HepG2 (cell line): ENCODE results near the gene TTC38. TPM values are rescaled to one million over a fixed set of nuclear protein-coding genes. Genes with fewer than 3 reads are reported as not detected.

Source experiments
- ATAC-seq: fragments of 200-7000 bp; cut with Tn5 transposase; 3 replicates; pipeline ENCODE4 v1.9.1; 2020; ENCODE audit warnings: mild to moderate bottlenecking, moderate library complexity
- BruUV-seq: library from RNA; stranded (reverse); fragments of 400-500 nt; replicated peaks from 2 replicates; lab custom pipeline; 2021; lab: Mats Ljungman, UMichigan
- CTCF ChIA-PET: fragments of 300-600 bp; formaldehyde crosslinking; extraction: SDS; loops from one replicate; lab custom pipeline; 2021; ENCODE audit warnings: low total read pairs, inconsistent platforms, low intra/inter-chr PET ratio; lab: Yijun Ruan, JAX
- POLR2A ChIA-PET: fragments of 350-600 bp; sonication (Branson Sonifier 250); formaldehyde crosslinking; loops from one replicate; lab custom pipeline; 2020; ENCODE audit warnings: antibody characterized with exemption, inconsistent platforms; lab: Yijun Ruan, JAX
- DNase-seq: peaks from one replicate; pipeline ENCODE4 v3.0.0-alpha.2; 2015; ENCODE audit warnings: low spot score
- FAIRE-seq: peaks from 3 replicates; lab custom pipeline; 2011; peaks lifted over from hg19 to GRCh38; lab: Jason Lieb, UNC
- H2AFZ ChIP-seq: one replicate; pipeline ENCODE4 v1.6.1; 2011; ENCODE audit warnings: low read length, inconsistent platforms
- H3K27ac ChIP-seq: fragments of 300-600 bp; 3 replicates; pipeline ENCODE4 v1.8.0; 2011; ENCODE audit warnings: mixed run types, mild to moderate bottlenecking, mixed read lengths, low read length, inconsistent platforms; ENCODE audit not compliant: insufficient read depth; ENCODE audit errors: extremely low read length
- H3K27me3 ChIP-seq, 2 experiments: fragments of 200-600 bp in 1 of 2; 2 replicates in 1 of 2; 3 replicates in 1 of 2; pipeline versions ENCODE4 v1.6.0 to v1.8.0; 2011; ENCODE audit warnings: low read length in 2 of 2, mild to moderate bottlenecking in 2 of 2, moderate library complexity in 2 of 2, inconsistent platforms in 1 of 2; ENCODE audit not compliant: insufficient read depth in 2 of 2, control insufficient read depth in 1 of 2
- H3K36me3 ChIP-seq, 2 experiments: fragments of 200-600 bp in 1 of 2; replicated peaks in 1 of 2; 2 replicates in 1 of 2; 3 replicates in 1 of 2; pipeline versions ENCODE4 v1.5.1 to v1.8.0; 2011; ENCODE audit warnings: low read length in 2 of 2, inconsistent platforms in 1 of 2; ENCODE audit not compliant: insufficient read depth in 2 of 2, control insufficient read depth in 1 of 2
- H3K4me1 ChIP-seq: 2 replicates; pipeline ENCODE4 v1.5.1; 2012; ENCODE audit warnings: low read length, inconsistent platforms; ENCODE audit not compliant: insufficient read depth
- H3K4me2 ChIP-seq: 2 replicates; pipeline ENCODE4 v1.6.0; 2011; ENCODE audit warnings: low read depth, low read length, inconsistent platforms
- H3K4me3 ChIP-seq, 3 experiments: fragments of 200-600 bp in 1 of 3; sonication (generic), shearing (Covaris generic) in 1 of 3; replicated peaks in 1 of 3; 2 replicates each; pipeline ENCODE4 v1.5.1; 2011 to 2016; ENCODE audit warnings: low read length in 3 of 3, inconsistent platforms in 2 of 3, low read depth in 2 of 3, mild to moderate bottlenecking in 2 of 3, control low read depth in 1 of 3, mixed read lengths in 1 of 3; ENCODE audit not compliant: insufficient read depth in 1 of 3
- H3K79me2 ChIP-seq: one replicate; pipeline ENCODE4 v1.6.1; 2011; ENCODE audit warnings: low read length, inconsistent platforms; ENCODE audit not compliant: insufficient read depth
- H3K9ac ChIP-seq: 2 replicates; pipeline ENCODE4 v1.6.0; 2011; ENCODE audit warnings: mild to moderate bottlenecking, low read depth, low read length, inconsistent platforms; ENCODE audit not compliant: insufficient read depth
- H3K9me3 ChIP-seq: 2 replicates; pipeline ENCODE4 v1.5.1; 2012; ENCODE audit warnings: mild to moderate bottlenecking, low read length
- H4K20me1 ChIP-seq: 2 replicates; pipeline ENCODE4 v1.6.0; 2011; ENCODE audit warnings: inconsistent platforms, mild to moderate bottlenecking, low read length, moderate library complexity; ENCODE audit not compliant: insufficient read depth
- BRF2 ChIP-seq: sonication (generic); formaldehyde crosslinking; IDR thresholded peaks from 2 replicates; pipeline ENCODE4 v1.8.1; 2022; ENCODE audit warnings: mild to moderate bottlenecking, missing genetic modification reagents
- CHD4 ChIP-seq: fragments of 200-600 bp; sonication (generic); IDR thresholded peaks from 2 replicates; pipeline ENCODE4 v1.7.0; 2017; ENCODE audit warnings: mild to moderate bottlenecking, low read length, borderline replicate concordance
- DR1 ChIP-seq: sonication (generic); formaldehyde crosslinking; IDR thresholded peaks from 2 replicates; pipeline ENCODE4 v1.8.0; 2021; ENCODE audit warnings: mild to moderate bottlenecking, missing genetic modification reagents, inconsistent platforms
- HDAC2 ChIP-seq: sonication (generic); formaldehyde crosslinking; IDR thresholded peaks from 2 replicates; pipeline ENCODE4 v1.4.0; 2020; ENCODE audit warnings: missing genetic modification reagents
- HNF1A ChIP-seq, 2 experiments: sonication (generic) in 1 of 2; formaldehyde crosslinking in 1 of 2; IDR thresholded peaks; 2 replicates each; pipeline versions ENCODE4 v1.4.0 to v1.6.1; 2016 to 2020; ENCODE audit warnings: borderline replicate concordance in 1 of 2, low read depth in 1 of 2, mild to moderate bottlenecking in 1 of 2, missing genetic modification reagents in 1 of 2
- HOMEZ ChIP-seq: IDR thresholded peaks from 2 replicates; pipeline ENCODE4 v1.6.1; 2016; ENCODE audit warnings: low read depth
- IKZF5 ChIP-seq: IDR thresholded peaks from 2 replicates; pipeline ENCODE4 v1.6.1; 2018; ENCODE audit warnings: missing genetic modification reagents, mild to moderate bottlenecking, missing compliant biosample characterization
- MAFK ChIP-seq, 2 experiments: IDR thresholded peaks in 1 of 2; conservative IDR thresholded peaks in 1 of 2; 2 replicates each; pipeline ENCODE4 v1.6.1; 2011; ENCODE audit warnings: improper control_type of control experiment in 2 of 2, low read length in 2 of 2
- ZNF224 ChIP-seq: sonication (generic); formaldehyde crosslinking; IDR thresholded peaks from 2 replicates; pipeline ENCODE4 v1.5.0; 2020; ENCODE audit warnings: mild to moderate bottlenecking, missing genetic modification reagents
- ZNF382 ChIP-seq: sonication (generic); formaldehyde crosslinking; IDR thresholded peaks from 2 replicates; pipeline ENCODE4 v1.5.0; 2020; ENCODE audit warnings: missing genetic modification reagents, mild to moderate bottlenecking, borderline replicate concordance
- ZNF639 ChIP-seq: conservative IDR thresholded peaks from 2 replicates; pipeline ENCODE4 v1.6.1; 2018; ENCODE audit warnings: missing genetic modification reagents
- WGBS: methylation state at CpG from one replicate; pipeline ENCODE4 v1.1.6; 2017; ENCODE audit warnings: low lambda C conversion rate; 5-methylcytosine and 5-hydroxymethylcytosine counted together
- in situ Hi-C: cut with HindIII; loops from 2 replicates; pipeline ENCODE4 v1.10.0; 2017; ENCODE audit warnings: low pct_unique_long_range_greater_than_20kb; ENCODE audit not compliant: extremely low pct_ligation_motif_present
- intact Hi-C: fragments of 100-400 bp; cut with micrococcal nuclease; formaldehyde crosslinking; loops from one replicate; pipeline ENCODE4 v1.10.0; 2022; ENCODE audit not compliant: unreplicated experiment
- polyA plus RNA-seq, 8 experiments: library from polyadenylated mRNA; depleted of rRNA in 3 of 8; stranded (reverse) in 7 of 8; unstranded in 1 of 8; fragments of >200 nt; fragmentation: Illumina TruSeq in 4 of 8; extraction: Trizol in 4 of 8; gene quantifications; 2 replicates each; pipeline versions ENCODE4 v1.2.1 to v1.2.3, GENCODE V29; 2011 to 2016; ENCODE audit warnings: low read depth in 4 of 8, missing spikeins in 1 of 8, mixed read lengths in 1 of 8; ENCODE audit not compliant: insufficient read depth in 1 of 8
- total RNA-seq, 5 experiments: library from RNA; depleted of rRNA; stranded (reverse); fragments of >200 nt; fragmentation: Illumina TruSeq; extraction: Trizol; gene quantifications; 2 replicates each; pipeline ENCODE4 v1.2.3, GENCODE V29; 2016; ENCODE audit warnings: low read depth in 1 of 5

The TTC38 gene
- total and polyA plus RNA-seq, 2 of the 13 experiments (the other 11 are each of a cell fraction or from before 2014, with no cell fraction given), result 101 to 105 TPM

- Histone ChIP-seq H3K79me2 (peaks cover 24% of the 10 kb centered on the region), H3K27me3 (no peaks in the 10 kb centered on the region; a peak in 1 of 5 replicates), H2AFZ (no peak within 1 kb of the TSS), H3K4me1 (peaks cover 33% of the 10 kb centered on the region), H3K9me3 (no peaks in the 10 kb centered on the region), H3K27ac (peak within 1 kb of the TSS; percentile 62), H3K36me3 (peaks cover 9 to 35% of the 10 kb centered on the region in 2 experiments), H3K4me3 (peak within 1 kb of the TSS; percentile 82 to 91 (median 84)), H4K20me1 (no peaks in the 10 kb centered on the region), H3K4me2 (peak within 1 kb of the TSS; percentile 96), H3K9ac (peak within 1 kb of the TSS; percentile 77)
- DNase-seq (peak; percentile 95), FAIRE-seq (peak; percentile 95), ATAC-seq (peak; percentile 93)
- ChIA-PET POLR2A (interaction anchor here (0.7 to 2.4 kb wide), 12 partner anchors 9 to 261 kb away, joined by 3 to 33 read pairs (median 4); partner anchors contain the start of genes CDPF1, TRMU and TTC38), CTCF (no interaction called here)
- no TSS peak for BruUV-seq
- in situ Hi-C loops, result no loop called here
- intact Hi-C loops, result no loop called here
- WGBS, result under 1% methylated on average over 43 of the region's 76 CpGs
- no peak for TF ChIP-seq CHD4
- TF ChIP-seq HDAC2 (CRISPR knock-in tag), result no peak; the same call in none of the 2 replicates
- no peak for TF ChIP-seq HOMEZ (CRISPR knock-in tag)
- TF ChIP-seq ZNF224 (CRISPR knock-in tag), result no peak
- no peak for TF ChIP-seq HNF1A (IDR thresholded peaks at IDR 0.05; ENCODE audit: low read depth)
- 0 out of 2 replicates have a peak, but pooled peaks have one; percentile 11 for TF ChIP-seq HNF1A (CRISPR knock-in tag; IDR thresholded peaks at IDR 0.05; ENCODE audit: borderline replicate concordance)
- TF ChIP-seq DR1 (CRISPR knock-in tag), result peak; percentile 82; the same call in 1 of the 2 replicates
- TF ChIP-seq ZNF639 (CRISPR knock-in tag), result no peak
- no peak for TF ChIP-seq MAFK (conservative IDR thresholded peaks at IDR 0.05 in 1 of 2, IDR thresholded peaks at IDR 0.05 in 1 of 2; ENCODE audit: low read length in 2 of 2)
- peak; percentile 58; the same call in 1 of the 2 replicates for TF ChIP-seq IKZF5 (CRISPR knock-in tag)
- TF ChIP-seq ZNF382 (CRISPR knock-in tag), result no peak
- peak; percentile 80; the same call in 1 of the 2 replicates for TF ChIP-seq BRF2 (CRISPR knock-in tag)
Observed at GRCh38 chr22:46296257-46297150, 28.7 kb downstream of the TTC38 start, which contains the start of gene GTSE1. Gene GTSE1 (plus strand): TSS chr22:46296870. CDS start chr22:46297401, 531 bp downstream.
